B cell (primary cell): ENCODE data around the gene GNG7.

Experiments
- CTCF ChIP-seq: fragments of 200-600 bp; IDR thresholded peaks from one replicate; pipeline ENCODE4 v1.8.0; 2022; ENCODE audit warnings: antibody characterized with exemption, mild to moderate bottlenecking
- EZH2 ChIP-seq: IDR thresholded peaks from 2 replicates; pipeline ENCODE4 v1.6.1; 2012; ENCODE audit warnings: borderline replicate concordance, low read depth, mild to moderate bottlenecking, moderate library complexity, low read length; ENCODE audit not compliant: insufficient read depth, poor library complexity, severe bottlenecking

GRCh38 chr19:2527171-2527570 is 175.3 kb downstream of the GNG7 start:
- TF ChIP-seq EZH2 (no peak), CTCF (no peak)
